SU-DHL-6 (cell line): Measurements from ENCODE around the gene NDFIP1.

Experiments used
- H2AFZ ChIP-seq: fragments of 200-600 bp; sonication (generic); 2 replicates; pipeline ENCODE4 v1.6.1; 2014; ENCODE audit warnings: low read depth, mild to moderate bottlenecking, moderate library complexity, mixed read lengths, antibody characterized with exemption, low read length; ENCODE audit not compliant: severe bottlenecking
- H3F3A ChIP-seq: fragments of 200-600 bp; shearing (Covaris generic); 2 replicates; pipeline ENCODE4 v1.6.0; 2016; ENCODE audit warnings: antibody characterized with exemption, mild to moderate bottlenecking; ENCODE audit not compliant: insufficient read depth
- H3K27ac ChIP-seq: fragments of 200-600 bp; sonication (generic); 2 replicates; pipeline ENCODE4 v1.5.1; 2016; ENCODE audit warnings: low read depth, mild to moderate bottlenecking, low read length, moderate library complexity, mixed read lengths
- H3K27me3 ChIP-seq: fragments of 200-600 bp; sonication (generic), shearing (Covaris generic); 2 replicates; pipeline ENCODE4 v1.6.0; 2014; ENCODE audit warnings: mild to moderate bottlenecking, low read length
- H3K36me3 ChIP-seq: fragments of 200-600 bp; sonication (generic); 2 replicates; pipeline ENCODE4 v1.6.1; 2014; ENCODE audit warnings: mild to moderate bottlenecking, low read length, mixed read lengths
- H3K4me2 ChIP-seq: fragments of 300-600, 200-600 bp; shearing (Covaris generic), sonication (generic); 2 replicates; pipeline ENCODE4 v1.6.0; 2014; ENCODE audit warnings: low read length, low read depth, mild to moderate bottlenecking; ENCODE audit not compliant: poor library complexity, severe bottlenecking
- H3K4me3 ChIP-seq: fragments of 200-600 bp; sonication (generic); 2 replicates; pipeline ENCODE4 v1.5.1; 2014; ENCODE audit warnings: antibody characterized with exemption, low read length, mild to moderate bottlenecking, mixed read lengths; ENCODE audit not compliant: insufficient read depth, poor library complexity, severe bottlenecking
- H3K79me2 ChIP-seq: fragments of 200-600 bp; sonication (generic); 2 replicates; pipeline ENCODE4 v1.6.1; 2014; ENCODE audit warnings: mild to moderate bottlenecking, low read length, moderate library complexity; ENCODE audit not compliant: insufficient read depth
- H3K9ac ChIP-seq: fragments of 200-600 bp; sonication (generic); 2 replicates; pipeline ENCODE4 v1.7.0; 2014; ENCODE audit warnings: mild to moderate bottlenecking, low read length
- H3K9me2 ChIP-seq: fragments of 200-600 bp; sonication (generic); replicated peaks from 2 replicates; pipeline ENCODE4 v1.6.1; 2014; ENCODE audit warnings: low read length; ENCODE audit not compliant: insufficient read depth
- H3K9me3 ChIP-seq: fragments of 200-600 bp; sonication (generic); 2 replicates; pipeline ENCODE4 v1.6.1; 2014; ENCODE audit warnings: low read length, mixed read lengths; ENCODE audit not compliant: insufficient read depth
- H4K20me1 ChIP-seq: fragments of 200-600 bp; sonication (generic); 2 replicates; pipeline ENCODE4 v1.6.1; 2014; ENCODE audit warnings: low read depth, mild to moderate bottlenecking, antibody characterized with exemption, low read length, moderate library complexity, mixed read lengths
- EZH2phosphoT487 ChIP-seq: fragments of 200-600 bp; sonication (generic), shearing (Covaris generic); conservative IDR thresholded peaks from 2 replicates; pipeline ENCODE4 v1.6.1; 2018; ENCODE audit warnings: mild to moderate bottlenecking, antibody characterized with exemption, low read length, moderate library complexity, mixed read lengths
- TF ChIP-seq, protein P1 (sequence below): fragments of 200-600 bp; sonication (generic); IDR thresholded peaks from one replicate; pipeline ENCODE4 v1.5.1; 2017; ENCODE audit warnings: antibody characterized with exemption, mild to moderate bottlenecking, low read length, moderate library complexity; ENCODE audit not compliant: insufficient read depth, poor library complexity, severe bottlenecking

NDFIP1 gene

DNA sequence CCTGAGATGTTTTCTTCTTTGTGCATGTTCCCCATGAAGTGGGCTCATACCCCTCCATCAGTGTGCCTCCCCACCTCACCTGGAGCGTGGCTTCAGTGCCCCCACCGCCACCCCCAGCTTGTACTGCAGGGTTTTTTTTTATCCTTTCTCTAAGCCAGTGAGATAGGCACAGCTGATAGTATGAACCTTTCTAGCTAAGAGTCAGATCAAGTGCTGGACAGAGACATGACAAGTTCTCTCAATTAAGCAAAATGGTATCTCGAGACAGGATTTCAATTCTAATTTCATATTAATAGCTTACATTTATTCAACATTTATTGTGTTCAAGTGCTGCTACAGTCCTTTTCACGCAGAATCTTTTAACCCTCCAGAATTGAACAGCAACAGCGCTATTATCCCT lies 55.7 kb downstream of the NDFIP1 start:
- Histone ChIP-seq H2AFZ (no peak overlapping the region), H3K9ac (no peak overlapping the region), H3K79me2 (no peaks in the 10 kb centered on the region), H4K20me1 (no peaks in the 10 kb centered on the region), H3F3A (no peaks in the 10 kb centered on the region), H3K4me2 (no peak overlapping the region), H3K36me3 (no peaks in the 10 kb centered on the region), H3K4me3 (no peak overlapping the region), H3K9me2 (no peaks in the 10 kb centered on the region), H3K27ac (no peak overlapping the region), H3K27me3 (no peaks in the 10 kb centered on the region), H3K9me3 (no peaks in the 10 kb centered on the region)
- TF ChIP-seq, protein P1, sequence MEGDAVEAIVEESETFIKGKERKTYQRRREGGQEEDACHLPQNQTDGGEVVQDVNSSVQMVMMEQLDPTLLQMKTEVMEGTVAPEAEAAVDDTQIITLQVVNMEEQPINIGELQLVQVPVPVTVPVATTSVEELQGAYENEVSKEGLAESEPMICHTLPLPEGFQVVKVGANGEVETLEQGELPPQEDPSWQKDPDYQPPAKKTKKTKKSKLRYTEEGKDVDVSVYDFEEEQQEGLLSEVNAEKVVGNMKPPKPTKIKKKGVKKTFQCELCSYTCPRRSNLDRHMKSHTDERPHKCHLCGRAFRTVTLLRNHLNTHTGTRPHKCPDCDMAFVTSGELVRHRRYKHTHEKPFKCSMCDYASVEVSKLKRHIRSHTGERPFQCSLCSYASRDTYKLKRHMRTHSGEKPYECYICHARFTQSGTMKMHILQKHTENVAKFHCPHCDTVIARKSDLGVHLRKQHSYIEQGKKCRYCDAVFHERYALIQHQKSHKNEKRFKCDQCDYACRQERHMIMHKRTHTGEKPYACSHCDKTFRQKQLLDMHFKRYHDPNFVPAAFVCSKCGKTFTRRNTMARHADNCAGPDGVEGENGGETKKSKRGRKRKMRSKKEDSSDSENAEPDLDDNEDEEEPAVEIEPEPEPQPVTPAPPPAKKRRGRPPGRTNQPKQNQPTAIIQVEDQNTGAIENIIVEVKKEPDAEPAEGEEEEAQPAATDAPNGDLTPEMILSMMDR, result no peak
- no peak for TF ChIP-seq EZH2phosphoT487

GRCh38 chr5:142166754-142167153 lies 58.2 kb downstream of the NDFIP1 start:
- H2AFZ ChIP-seq, result no peak overlapping the region
- H3K9ac ChIP-seq, result no peak overlapping the region
- TF ChIP-seq EZH2phosphoT487, result no peak
- TF ChIP-seq, protein P1, result no peak
- H3K9me3 ChIP-seq, result no peaks in the 10 kb centered on the region
- H3K79me2 ChIP-seq, result no peaks in the 10 kb centered on the region
- no peaks in the 10 kb centered on the region for H3K9me2 ChIP-seq
- no peaks in the 10 kb centered on the region for H3F3A ChIP-seq
- H3K27ac ChIP-seq, result no peak overlapping the region
- no peak overlapping the region for H3K4me2 ChIP-seq
- H3K4me3 ChIP-seq, result no peak overlapping the region
- no peaks in the 10 kb centered on the region for H3K36me3 ChIP-seq
- no peaks in the 10 kb centered on the region for H3K27me3 ChIP-seq
- no peaks in the 10 kb centered on the region for H4K20me1 ChIP-seq

GRCh38 chr5:142167458-142167857 lies 58.9 kb downstream of the NDFIP1 start:
- no peaks in the 10 kb centered on the region for H3K79me2 ChIP-seq
- H3F3A ChIP-seq, result no peaks in the 10 kb centered on the region
- no peak overlapping the region for H2AFZ ChIP-seq
- H3K4me3 ChIP-seq, result no peak overlapping the region
- no peaks in the 10 kb centered on the region for H4K20me1 ChIP-seq
- TF ChIP-seq EZH2phosphoT487, result no peak
- TF ChIP-seq, protein P1, result no peak
- H3K27me3 ChIP-seq, result no peaks in the 10 kb centered on the region
- no peaks in the 10 kb centered on the region for H3K9me2 ChIP-seq
- no peak overlapping the region for H3K9ac ChIP-seq
- no peak overlapping the region for H3K27ac ChIP-seq
- H3K36me3 ChIP-seq, result no peaks in the 10 kb centered on the region
- H3K4me2 ChIP-seq, result no peak overlapping the region
- no peaks in the 10 kb centered on the region for H3K9me3 ChIP-seq
